ENCODE measurements around the gene SEMA6A.

The SEMA6A gene

DNA sequence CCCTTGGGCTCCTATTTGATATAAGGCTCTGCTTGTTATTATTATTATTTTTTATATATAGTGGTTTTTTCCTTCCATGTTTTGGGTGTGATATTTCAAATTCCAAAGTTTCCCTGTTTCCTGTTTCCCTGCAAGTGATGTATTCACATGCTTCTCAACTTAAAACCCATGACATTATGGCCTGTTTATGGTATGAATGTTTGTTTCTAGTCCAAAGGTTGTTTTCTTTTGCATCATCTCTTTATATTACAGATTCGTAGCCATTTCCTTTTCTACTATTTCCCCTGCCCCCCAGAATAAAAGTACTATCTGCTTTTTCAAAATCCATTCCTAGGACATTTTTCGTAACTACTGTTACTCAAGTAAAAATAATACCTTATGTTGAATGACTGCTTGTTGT is 7.5 kb downstream of the SEMA6A start:
- Histone ChIP-seq H3K4me3 (ENCODE audit: low read depth, low read length) (no peak overlapping the region), H3K27ac (no peak overlapping the region), H3K9me3 (ENCODE audit: severe bottlenecking) (no peaks in the 10 kb centered on the region), H3K36me3 (no peaks in the 10 kb centered on the region), H3K27me3 (ENCODE audit: insufficient read depth, low read depth, severe bottlenecking) (no peaks in the 10 kb centered on the region)
- TF ChIP-seq, protein P1, sequence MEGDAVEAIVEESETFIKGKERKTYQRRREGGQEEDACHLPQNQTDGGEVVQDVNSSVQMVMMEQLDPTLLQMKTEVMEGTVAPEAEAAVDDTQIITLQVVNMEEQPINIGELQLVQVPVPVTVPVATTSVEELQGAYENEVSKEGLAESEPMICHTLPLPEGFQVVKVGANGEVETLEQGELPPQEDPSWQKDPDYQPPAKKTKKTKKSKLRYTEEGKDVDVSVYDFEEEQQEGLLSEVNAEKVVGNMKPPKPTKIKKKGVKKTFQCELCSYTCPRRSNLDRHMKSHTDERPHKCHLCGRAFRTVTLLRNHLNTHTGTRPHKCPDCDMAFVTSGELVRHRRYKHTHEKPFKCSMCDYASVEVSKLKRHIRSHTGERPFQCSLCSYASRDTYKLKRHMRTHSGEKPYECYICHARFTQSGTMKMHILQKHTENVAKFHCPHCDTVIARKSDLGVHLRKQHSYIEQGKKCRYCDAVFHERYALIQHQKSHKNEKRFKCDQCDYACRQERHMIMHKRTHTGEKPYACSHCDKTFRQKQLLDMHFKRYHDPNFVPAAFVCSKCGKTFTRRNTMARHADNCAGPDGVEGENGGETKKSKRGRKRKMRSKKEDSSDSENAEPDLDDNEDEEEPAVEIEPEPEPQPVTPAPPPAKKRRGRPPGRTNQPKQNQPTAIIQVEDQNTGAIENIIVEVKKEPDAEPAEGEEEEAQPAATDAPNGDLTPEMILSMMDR (IDR thresholded peaks at IDR 0.05; ENCODE audit: low read depth, low read length) = no peak
- DNase-seq = no peak

DNA sequence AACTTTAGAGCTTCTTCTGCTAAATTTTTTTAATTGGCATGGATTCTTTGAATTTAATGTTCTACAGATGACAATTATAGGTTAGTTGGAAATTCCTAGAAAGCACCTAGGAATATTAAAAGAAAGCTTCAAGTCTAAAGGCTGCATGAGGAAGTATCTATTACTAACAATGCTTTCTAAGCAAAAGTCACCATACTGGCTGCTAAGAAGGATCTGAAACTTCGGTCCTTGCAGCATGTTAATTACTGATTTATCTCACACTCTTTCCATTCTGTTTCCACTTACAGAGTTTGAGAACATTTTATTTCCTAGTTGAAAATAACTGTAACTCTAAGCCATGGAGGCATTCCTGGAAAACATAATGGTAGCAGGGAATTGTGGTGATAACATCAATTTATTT is 8.4 kb downstream of the SEMA6A start:
- Histone ChIP-seq H3K4me3 (ENCODE audit: low read depth, low read length) (no peak overlapping the region), H3K9me3 (ENCODE audit: severe bottlenecking) (no peaks in the 10 kb centered on the region), H3K27me3 (ENCODE audit: insufficient read depth, low read depth, severe bottlenecking) (no peaks in the 10 kb centered on the region), H3K36me3 (no peaks in the 10 kb centered on the region), H3K27ac (no peak overlapping the region)
- no peak for DNase-seq
- TF ChIP-seq, protein P1 (IDR thresholded peaks at IDR 0.05; ENCODE audit: low read depth, low read length) = no peak

DNA sequence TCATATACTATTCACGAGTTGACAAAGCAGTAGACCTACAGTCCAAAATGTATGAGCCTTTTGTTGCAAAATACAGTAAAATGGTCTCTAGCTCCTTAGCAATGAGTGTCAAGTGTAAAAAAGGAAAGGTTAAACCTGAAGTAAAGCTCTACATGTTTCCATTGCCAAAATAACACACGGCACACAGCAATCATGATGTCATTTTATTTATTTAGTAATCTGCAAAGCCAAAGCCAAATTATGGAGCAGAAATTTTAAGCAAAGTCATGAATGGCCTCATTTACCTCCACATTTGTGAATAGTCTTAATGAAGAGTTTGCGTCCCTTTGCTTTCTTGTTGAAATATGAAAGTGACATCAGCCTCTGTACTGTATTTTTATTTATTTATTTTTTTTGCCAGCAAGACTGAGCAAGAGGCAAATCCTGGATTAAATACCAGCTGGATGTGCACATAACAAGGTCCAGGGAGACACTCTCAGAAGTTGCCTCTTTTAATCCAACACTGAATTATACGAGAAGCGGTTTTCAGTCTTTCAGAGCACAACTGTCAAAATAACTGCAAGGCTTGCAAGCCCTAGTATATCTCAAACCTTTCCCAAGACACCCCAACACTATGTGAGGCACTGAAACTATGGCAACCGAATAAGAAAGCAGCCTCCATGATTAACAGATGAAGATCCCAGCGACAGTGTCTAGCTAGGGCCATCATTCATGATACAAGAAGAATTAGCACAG is 9.7 kb downstream of the SEMA6A start:
- no peak overlapping the region for H3K4me3 ChIP-seq (ENCODE audit: low read depth, low read length)
- DNase-seq = no peak
- no peak overlapping the region for H3K27ac ChIP-seq
- H3K36me3 ChIP-seq = no peaks in the 10 kb centered on the region
- H3K27me3 ChIP-seq (ENCODE audit: insufficient read depth, low read depth, severe bottlenecking) = no peaks in the 10 kb centered on the region
- TF ChIP-seq, protein P1 (IDR thresholded peaks at IDR 0.05; ENCODE audit: low read depth, low read length) = no peak
- no peaks in the 10 kb centered on the region for H3K9me3 ChIP-seq (ENCODE audit: severe bottlenecking)

DNA sequence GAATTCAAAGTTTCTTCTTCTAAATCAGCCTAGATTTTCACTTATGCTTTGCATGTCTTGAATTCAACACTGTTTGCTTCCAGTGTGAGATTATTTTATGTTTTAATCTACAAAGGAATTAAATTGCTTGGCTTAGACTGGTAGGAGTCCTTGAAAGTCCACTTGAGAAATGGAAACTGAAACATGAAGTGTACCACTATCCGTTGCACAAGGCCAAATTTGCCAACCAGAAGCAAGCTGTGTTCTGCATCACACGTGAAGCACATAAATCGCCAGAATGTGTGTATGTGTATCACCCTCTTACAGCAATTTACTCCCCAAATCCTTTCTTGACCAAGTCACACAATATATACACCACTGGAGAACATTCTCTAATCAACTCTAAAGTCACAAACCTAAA is 10.3 kb downstream of the SEMA6A start:
- no peak overlapping the region for H3K4me3 ChIP-seq (ENCODE audit: low read depth, low read length)

DNA sequence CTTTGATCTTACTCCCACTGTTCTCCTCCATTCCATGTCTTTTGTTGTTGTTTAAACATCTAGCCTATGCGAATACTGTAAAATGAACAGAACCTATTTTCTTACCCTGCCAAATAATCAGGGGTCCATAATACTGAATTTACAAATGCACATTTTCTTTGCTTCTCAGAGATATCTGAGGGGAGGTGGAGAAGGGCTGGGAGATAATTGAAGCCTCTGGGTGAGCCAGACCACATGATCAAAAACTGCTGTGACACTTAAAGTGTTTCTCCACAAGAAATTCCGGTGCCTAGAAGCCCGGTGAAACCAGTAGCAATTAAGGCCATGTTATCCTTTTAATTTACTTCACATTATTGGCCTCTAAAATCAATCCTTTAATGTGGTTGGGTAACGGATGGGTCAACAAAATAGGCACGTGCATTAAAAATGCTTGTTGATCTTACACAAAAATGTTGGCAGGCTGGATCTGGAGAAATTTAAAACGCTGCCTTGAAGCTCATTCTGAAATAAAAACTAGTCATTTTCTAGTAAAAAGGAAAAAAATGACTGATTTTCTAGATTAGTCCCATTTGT is 10.8 kb downstream of the SEMA6A start:
- DNase-seq = no peak
- TF ChIP-seq, protein P1 (IDR thresholded peaks at IDR 0.05; ENCODE audit: low read depth, low read length) = no peak
- Histone ChIP-seq H3K27me3 (ENCODE audit: insufficient read depth, low read depth, severe bottlenecking) (no peaks in the 10 kb centered on the region), H3K27ac (no peak overlapping the region), H3K4me3 (ENCODE audit: low read depth, low read length) (no peak overlapping the region), H3K36me3 (no peaks in the 10 kb centered on the region), H3K9me3 (ENCODE audit: severe bottlenecking) (no peaks in the 10 kb centered on the region)

More for the DNA sequence above, 10.3 kb downstream of the SEMA6A start:
- Histone ChIP-seq H3K27me3 (ENCODE audit: insufficient read depth, low read depth, severe bottlenecking) (no peaks in the 10 kb centered on the region), H3K36me3 (no peaks in the 10 kb centered on the region), H3K27ac (no peak overlapping the region), H3K9me3 (ENCODE audit: severe bottlenecking) (no peaks in the 10 kb centered on the region)
- TF ChIP-seq, protein P1 (IDR thresholded peaks at IDR 0.05; ENCODE audit: low read depth, low read length) = no peak
- no peak for DNase-seq
